HG02763 (cell line): ENCODE measurements around the gene NUTM2D.
"Not testable (repeated sequence)": the region's sequence is repeated elsewhere in the genome, so short reads cannot be mapped to it uniquely, and the experiment has no call there.

Experiments
- ATAC-seq: cut with Tn5 transposase; IDR thresholded peaks from one replicate; pipeline ENCODE4 v1.9.1; 2021; ENCODE audit warnings: mild to moderate bottlenecking, moderate library complexity; ENCODE audit not compliant: unreplicated experiment

Gene NUTM2D

GRCh38 chr10:87374091-87374490 is 16.5 kb downstream of the NUTM2D start:
- ATAC-seq = not testable (repeated sequence)

GRCh38 chr10:87379115-87379514 is 21.6 kb downstream of the NUTM2D start:
- not testable (repeated sequence) for ATAC-seq

GRCh38 chr10:87383149-87383857 is 25.8 kb downstream of the NUTM2D start:
- ATAC-seq = not testable (repeated sequence)

- ATAC-seq = not testable (repeated sequence)
These were observed 26.7 kb downstream of the NUTM2D start for GRCh38 chr10:87384283-87384682.

GRCh38 chr10:87385762-87386360 is 28.3 kb downstream of the NUTM2D start:
- ATAC-seq = not testable (repeated sequence)

GRCh38 chr10:87391360-87391759 is 33.8 kb downstream of the NUTM2D start:
- not testable (repeated sequence) for ATAC-seq

GRCh38 chr10:87396206-87396605 is 38.7 kb downstream of the NUTM2D start:
- ATAC-seq = not testable (repeated sequence)

- ATAC-seq = not testable (repeated sequence)
These were observed 40.9 kb downstream of the NUTM2D start for GRCh38 chr10:87398436-87398835.

- ATAC-seq = not testable (repeated sequence)
These were observed 50.2 kb downstream of the NUTM2D start for GRCh38 chr10:87407516-87408467.

- ATAC-seq = not testable (repeated sequence)
These were observed 56.4 kb downstream of the NUTM2D start for GRCh38 chr10:87413921-87414320.
